ENCODE measurements around the gene NRIP3.

- TF ChIP-seq MYBL2 (IDR thresholded peaks at IDR 0.05; ENCODE audit: low read depth) (no peak), MYBL2 (CRISPR knock-in tag; IDR thresholded peaks at IDR 0.05; ENCODE audit: borderline replicate concordance) (no peak), TCF7L2 (IDR thresholded peaks at IDR 0.05; ENCODE audit: low read depth, low read length) (no peak), TAF1 (IDR thresholded peaks at IDR 0.05; ENCODE audit: control insufficient read depth, extremely low read depth, insufficient read depth, low read length, severe bottlenecking) (no peak), ZNF696 (CRISPR knock-in tag; conservative IDR thresholded peaks at IDR 0.05) (no peak), POLR2A (conservative IDR thresholded peaks at IDR 0.05) (no peak), TCF7 (IDR thresholded peaks at IDR 0.05; ENCODE audit: borderline replicate concordance) (no peak), ZHX1 (conservative IDR thresholded peaks at IDR 0.05; ENCODE audit: low read length) (no peak), ELF1 (tag; IDR thresholded peaks at IDR 0.05) (0 out of 2 replicates have a peak, but pooled peaks have one; percentile 25), NRF1 (conservative IDR thresholded peaks at IDR 0.05 in 1 of 2, IDR thresholded peaks at IDR 0.05 in 1 of 2) (no peak), ZNF76 (CRISPR knock-in tag; IDR thresholded peaks at IDR 0.05; ENCODE audit: borderline replicate concordance) (no peak)
- TF ChIP-seq, protein P1, sequence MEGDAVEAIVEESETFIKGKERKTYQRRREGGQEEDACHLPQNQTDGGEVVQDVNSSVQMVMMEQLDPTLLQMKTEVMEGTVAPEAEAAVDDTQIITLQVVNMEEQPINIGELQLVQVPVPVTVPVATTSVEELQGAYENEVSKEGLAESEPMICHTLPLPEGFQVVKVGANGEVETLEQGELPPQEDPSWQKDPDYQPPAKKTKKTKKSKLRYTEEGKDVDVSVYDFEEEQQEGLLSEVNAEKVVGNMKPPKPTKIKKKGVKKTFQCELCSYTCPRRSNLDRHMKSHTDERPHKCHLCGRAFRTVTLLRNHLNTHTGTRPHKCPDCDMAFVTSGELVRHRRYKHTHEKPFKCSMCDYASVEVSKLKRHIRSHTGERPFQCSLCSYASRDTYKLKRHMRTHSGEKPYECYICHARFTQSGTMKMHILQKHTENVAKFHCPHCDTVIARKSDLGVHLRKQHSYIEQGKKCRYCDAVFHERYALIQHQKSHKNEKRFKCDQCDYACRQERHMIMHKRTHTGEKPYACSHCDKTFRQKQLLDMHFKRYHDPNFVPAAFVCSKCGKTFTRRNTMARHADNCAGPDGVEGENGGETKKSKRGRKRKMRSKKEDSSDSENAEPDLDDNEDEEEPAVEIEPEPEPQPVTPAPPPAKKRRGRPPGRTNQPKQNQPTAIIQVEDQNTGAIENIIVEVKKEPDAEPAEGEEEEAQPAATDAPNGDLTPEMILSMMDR (IDR thresholded peaks at IDR 0.05 in 2 of 3, conservative IDR thresholded peaks at IDR 0.05 in 1 of 3; ENCODE audit: insufficient read depth in 2 of 3, low read depth in 1 of 3, low read length in 3 of 3) = no peak
- TF ChIP-seq, protein P2, sequence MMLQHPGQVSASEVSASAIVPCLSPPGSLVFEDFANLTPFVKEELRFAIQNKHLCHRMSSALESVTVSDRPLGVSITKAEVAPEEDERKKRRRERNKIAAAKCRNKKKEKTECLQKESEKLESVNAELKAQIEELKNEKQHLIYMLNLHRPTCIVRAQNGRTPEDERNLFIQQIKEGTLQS (IDR thresholded peaks at IDR 0.05) = no peak
- TF ChIP-seq, protein P2 (CRISPR knock-in tag; conservative IDR thresholded peaks at IDR 0.05) = no peak
Measured at GRCh38 chr11:8941341-8942103, 62.3 kb downstream of the NRIP3 start.

Measured in K562 (cell line).